PC-9 (cell line): ENCODE measurements around the gene NARS2.

Experiments
- EZH2 ChIP-seq: fragments of 200-600 bp; sonication (generic); IDR thresholded peaks from 2 replicates; pipeline ENCODE4 v1.8.0; 2017; ENCODE audit warnings: antibody characterized with exemption, low read depth
- TF ChIP-seq, protein P1 (sequence below): fragments of 200-600 bp; sonication (generic); conservative IDR thresholded peaks from 2 replicates; pipeline ENCODE4 v1.6.1; 2017; ENCODE audit warnings: mixed run types, antibody characterized with exemption, mild to moderate bottlenecking, moderate library complexity

DNA sequence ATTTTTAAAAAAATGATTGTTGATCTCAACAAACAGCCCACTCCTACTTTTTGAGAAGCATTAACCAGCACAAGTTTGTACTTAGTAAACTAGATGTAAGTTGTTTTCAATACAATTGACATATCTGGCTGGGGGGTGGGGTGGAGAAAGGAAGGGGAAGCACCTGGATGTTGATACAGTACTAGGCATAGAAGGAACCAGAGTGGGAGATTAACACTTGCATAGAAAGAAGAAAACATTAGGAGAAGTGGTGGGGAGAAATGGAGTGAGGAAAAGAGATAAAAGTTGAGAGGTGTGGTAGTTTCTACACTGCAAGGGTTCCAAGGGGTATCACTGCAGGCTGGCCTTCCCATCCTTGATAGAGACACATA is 146.4 kb downstream of the NARS2 start:
- TF ChIP-seq, protein P1, sequence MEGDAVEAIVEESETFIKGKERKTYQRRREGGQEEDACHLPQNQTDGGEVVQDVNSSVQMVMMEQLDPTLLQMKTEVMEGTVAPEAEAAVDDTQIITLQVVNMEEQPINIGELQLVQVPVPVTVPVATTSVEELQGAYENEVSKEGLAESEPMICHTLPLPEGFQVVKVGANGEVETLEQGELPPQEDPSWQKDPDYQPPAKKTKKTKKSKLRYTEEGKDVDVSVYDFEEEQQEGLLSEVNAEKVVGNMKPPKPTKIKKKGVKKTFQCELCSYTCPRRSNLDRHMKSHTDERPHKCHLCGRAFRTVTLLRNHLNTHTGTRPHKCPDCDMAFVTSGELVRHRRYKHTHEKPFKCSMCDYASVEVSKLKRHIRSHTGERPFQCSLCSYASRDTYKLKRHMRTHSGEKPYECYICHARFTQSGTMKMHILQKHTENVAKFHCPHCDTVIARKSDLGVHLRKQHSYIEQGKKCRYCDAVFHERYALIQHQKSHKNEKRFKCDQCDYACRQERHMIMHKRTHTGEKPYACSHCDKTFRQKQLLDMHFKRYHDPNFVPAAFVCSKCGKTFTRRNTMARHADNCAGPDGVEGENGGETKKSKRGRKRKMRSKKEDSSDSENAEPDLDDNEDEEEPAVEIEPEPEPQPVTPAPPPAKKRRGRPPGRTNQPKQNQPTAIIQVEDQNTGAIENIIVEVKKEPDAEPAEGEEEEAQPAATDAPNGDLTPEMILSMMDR = no peak
- no peak for TF ChIP-seq EZH2
